ENCODE results near the gene RPL13.

DNA sequence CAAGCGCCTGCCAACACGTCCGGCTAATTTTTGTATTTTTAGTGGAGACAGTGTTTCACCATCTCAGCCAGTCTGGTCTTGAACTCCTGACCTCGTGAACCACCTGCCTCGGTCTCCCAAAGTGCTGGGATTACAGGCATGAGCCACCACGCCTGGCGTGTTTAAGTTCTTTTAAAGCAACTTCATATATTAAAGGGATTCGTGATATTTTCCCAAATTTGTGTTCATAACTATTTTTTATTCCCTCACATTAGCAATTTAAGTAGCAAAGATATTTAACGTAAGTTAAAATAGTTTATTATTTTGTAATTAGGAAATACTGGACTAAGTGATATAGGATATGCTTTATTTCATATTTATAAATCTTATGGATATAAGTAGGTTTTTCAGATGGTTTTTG, 48.0 kb upstream of the RPL13 start:
- TF ChIP-seq EZH2 (IDR thresholded peaks at IDR 0.05; ENCODE audit: low read length, missing control alignments): no peak
- TF ChIP-seq, protein P1, sequence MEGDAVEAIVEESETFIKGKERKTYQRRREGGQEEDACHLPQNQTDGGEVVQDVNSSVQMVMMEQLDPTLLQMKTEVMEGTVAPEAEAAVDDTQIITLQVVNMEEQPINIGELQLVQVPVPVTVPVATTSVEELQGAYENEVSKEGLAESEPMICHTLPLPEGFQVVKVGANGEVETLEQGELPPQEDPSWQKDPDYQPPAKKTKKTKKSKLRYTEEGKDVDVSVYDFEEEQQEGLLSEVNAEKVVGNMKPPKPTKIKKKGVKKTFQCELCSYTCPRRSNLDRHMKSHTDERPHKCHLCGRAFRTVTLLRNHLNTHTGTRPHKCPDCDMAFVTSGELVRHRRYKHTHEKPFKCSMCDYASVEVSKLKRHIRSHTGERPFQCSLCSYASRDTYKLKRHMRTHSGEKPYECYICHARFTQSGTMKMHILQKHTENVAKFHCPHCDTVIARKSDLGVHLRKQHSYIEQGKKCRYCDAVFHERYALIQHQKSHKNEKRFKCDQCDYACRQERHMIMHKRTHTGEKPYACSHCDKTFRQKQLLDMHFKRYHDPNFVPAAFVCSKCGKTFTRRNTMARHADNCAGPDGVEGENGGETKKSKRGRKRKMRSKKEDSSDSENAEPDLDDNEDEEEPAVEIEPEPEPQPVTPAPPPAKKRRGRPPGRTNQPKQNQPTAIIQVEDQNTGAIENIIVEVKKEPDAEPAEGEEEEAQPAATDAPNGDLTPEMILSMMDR (conservative IDR thresholded peaks at IDR 0.05 in 1 of 2, IDR thresholded peaks at IDR 0.05 in 1 of 2; ENCODE audit: low read depth in 1 of 2, low read length in 2 of 2): no peak

All from fibroblast of lung (primary cell).